NOMO-1 (cell line): ENCODE results near the gene DNAJC12.
"Not testable (repeated sequence)": the region's sequence is repeated elsewhere in the genome, so short reads cannot be mapped to it uniquely, and the experiment has no call there.

ENCODE experiments used
- DNase-seq, 2 experiments: peaks; one replicate each; lab custom pipeline; 2025; ENCODE audit not compliant: unreplicated experiment in 2 of 2; lab: John Stamatoyannopoulos, UW

Gene DNAJC12

GRCh38 chr10:67841737-67842136, 3.7 kb upstream of the DNAJC12 start:
- no peak for DNase-seq

- peak in 1 of 2 experiments; percentile 9 for DNase-seq
Observed at GRCh38 chr10:67839951-67840350, 2.0 kb upstream of the DNAJC12 start.

- DNase-seq = not testable (repeated sequence)
Observed at GRCh38 chr10:67839511-67839910, 1.5 kb upstream of the DNAJC12 start.

- no peak for DNase-seq
Observed at GRCh38 chr10:67836972-67837371, 1.0 kb downstream of the DNAJC12 start.

GRCh38 chr10:67836488-67836887, 1.5 kb downstream of the DNAJC12 start:
- DNase-seq = no peak

GRCh38 chr10:67835541-67836394, 2.2 kb downstream of the DNAJC12 start:
- DNase-seq = not testable (repeated sequence)

- DNase-seq = no peak
Observed at GRCh38 chr10:67834375-67834774, 3.6 kb downstream of the DNAJC12 start.

GRCh38 chr10:67827811-67828210, 10.2 kb downstream of the DNAJC12 start:
- DNase-seq = no peak

GRCh38 chr10:67819768-67820204, 18.2 kb downstream of the DNAJC12 start:
- no peak for DNase-seq

- no peak for DNase-seq
Observed at GRCh38 chr10:67818323-67818722, 19.7 kb downstream of the DNAJC12 start.

- DNase-seq = no peak
Observed at GRCh38 chr10:67816719-67817118, 21.3 kb downstream of the DNAJC12 start.

- DNase-seq = no peak
Observed at GRCh38 chr10:67815571-67816059, 22.4 kb downstream of the DNAJC12 start.

GRCh38 chr10:67812007-67812406, 26.0 kb downstream of the DNAJC12 start:
- no peak for DNase-seq

- no peak for DNase-seq
Observed at GRCh38 chr10:67809107-67809506, 28.9 kb downstream of the DNAJC12 start.

GRCh38 chr10:67808704-67809103, 29.3 kb downstream of the DNAJC12 start:
- no peak for DNase-seq

- DNase-seq = no peak
Observed at GRCh38 chr10:67807855-67808456, 30.0 kb downstream of the DNAJC12 start.

- no peak for DNase-seq
Observed at GRCh38 chr10:67804395-67804678, 33.7 kb downstream of the DNAJC12 start.

GRCh38 chr10:67803588-67804394, 34.2 kb downstream of the DNAJC12 start:
- DNase-seq = no peak

- no peak for DNase-seq
Observed at GRCh38 chr10:67802767-67803538, 35.0 kb downstream of the DNAJC12 start.

GRCh38 chr10:67801118-67801517, 36.9 kb downstream of the DNAJC12 start:
- no peak for DNase-seq
